ENCODE data around the gene PGBD5. TPM values are rescaled to one million over a fixed set of nuclear protein-coding genes. Genes with fewer than 3 reads are reported as not detected.

Gene PGBD5
- total and polyA plus RNA-seq, 9 of the 15 experiments (the other 6 are each of a cell fraction or from before 2014, with no cell fraction given), result under 0.01 to 0.40 (median 0.10) TPM; not detected in 3

DNA sequence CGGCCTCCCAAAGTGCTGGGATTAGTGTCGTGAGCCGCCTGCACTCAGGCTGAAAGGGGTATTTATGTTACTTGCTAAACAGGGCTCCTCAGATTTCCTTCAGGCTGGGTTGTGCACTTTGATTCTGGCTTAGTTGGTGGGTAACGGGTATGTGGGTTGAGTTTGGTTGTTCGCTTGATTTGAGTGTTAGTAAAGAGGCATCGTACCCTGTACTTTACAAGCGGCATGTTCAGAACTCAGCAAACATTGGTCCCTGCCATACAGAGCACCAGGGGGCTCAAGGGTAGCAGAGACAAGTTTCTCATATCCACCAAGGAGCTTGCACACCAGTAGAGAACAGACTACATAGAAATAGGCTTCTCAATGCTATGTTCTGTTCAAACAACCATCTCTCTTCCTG, 147.8 kb downstream of the PGBD5 start:
- FAIRE-seq, result no peak
- POLR2A ChIA-PET, result interaction anchor here (0.6 kb wide), 1 partner anchor 1376 kb away, joined by 3 read pairs; no protein-coding TSS in a partner anchor
- H3K9ac ChIP-seq (ENCODE audit: insufficient read depth in 1 of 2, low read depth in 2 of 2, low read length in 2 of 2), result no peak overlapping the region
- in situ Hi-C loops (cut with MboI), result no loop called here
- WGBS (ENCODE audit: insufficient coverage, low coverage, missing lambda C conversion rate), result 95% methylated on average over 7 of the region's 7 CpGs
- intact Hi-C loops (cut with micrococcal nuclease), result no loop called here
- CTCF ChIA-PET (ENCODE audit: low intra/inter-chr PET ratio), result no interaction called here
- 0 out of 2 replicates have a peak, but pooled peaks cover 3% of the 10 kb centered on the region for H4K20me1 ChIP-seq (replicated peaks; ENCODE audit: control insufficient read depth, insufficient read depth, low read length)
- H2AFZ ChIP-seq (ENCODE audit: low read depth, low read length), result no peak overlapping the region
- ATAC-seq, result no peak
- BruUV-seq (replicated peaks), result no TSS peak
- no peak overlapping the region for H3K27ac ChIP-seq (ENCODE audit: extremely low read depth, low read depth, low read length)
- peaks cover 70% of the 10 kb centered on the region for H3K36me3 ChIP-seq (ENCODE audit: control insufficient read depth, insufficient read depth, low read length)
- H3K79me2 ChIP-seq (ENCODE audit: control insufficient read depth, insufficient read depth, low read length), result no peaks in the 10 kb centered on the region
- H3K4me3 ChIP-seq, result no peak overlapping the region
- H3K4me2 ChIP-seq (ENCODE audit: insufficient read depth, low read length), result no peak overlapping the region
- DNase-seq (ENCODE audit: extremely low read depth in 1 of 4, low spot score in 3 of 4), result no peak
- TF ChIP-seq ZNF57 (CRISPR knock-in tag; IDR thresholded peaks at IDR 0.05), result no peak
- TF ChIP-seq MECOM (CRISPR knock-in tag; IDR thresholded peaks at IDR 0.05), result no peak
- TF ChIP-seq ZNF668 (CRISPR knock-in tag; IDR thresholded peaks at IDR 0.05), result no peak
- TF ChIP-seq ADNP (tag; IDR thresholded peaks at IDR 0.05), result no peak
- TF ChIP-seq DIDO1 (tag; IDR thresholded peaks at IDR 0.05; ENCODE audit: low read depth), result no peak
- no peak for TF ChIP-seq RBBP5 (IDR thresholded peaks at IDR 0.05; ENCODE audit: borderline replicate concordance, insufficient read depth, low read length, poor library complexity, severe bottlenecking)
- no peak for TF ChIP-seq SRSF3 (IDR thresholded peaks at IDR 0.05; ENCODE audit: insufficient read depth, low read length)
- TF ChIP-seq LEF1 (IDR thresholded peaks at IDR 0.05), result no peak
- no peak for TF ChIP-seq ZNF695 (CRISPR knock-in tag; IDR thresholded peaks at IDR 0.05)
- no peak for TF ChIP-seq HNRNPK (IDR thresholded peaks at IDR 0.05; ENCODE audit: low read depth, low read length, poor library complexity, severe bottlenecking)
- no peaks in the 10 kb centered on the region for H3K27me3 ChIP-seq (ENCODE audit: control insufficient read depth in 2 of 2, insufficient read depth in 2 of 2, low read length in 2 of 2)
- peaks cover 0 to 17% of the 10 kb centered on the region in 2 experiments; a peak in 2 of 5 replicates for H3K4me1 ChIP-seq (replicated peaks in 1 of 2; ENCODE audit: control insufficient read depth in 2 of 2, insufficient read depth in 2 of 2, low read length in 2 of 2)
- no peaks in the 10 kb centered on the region for H3K9me3 ChIP-seq (replicated peaks; ENCODE audit: control insufficient read depth, insufficient read depth, low read depth, low read length)
- peaks cover 4% of the 10 kb centered on the region for H3K9me1 ChIP-seq (ENCODE audit: control insufficient read depth, insufficient read depth, low read length)

Data from K562 (cell line).